ENCODE measurements around the gene NRAS.

The NRAS gene

DNA sequence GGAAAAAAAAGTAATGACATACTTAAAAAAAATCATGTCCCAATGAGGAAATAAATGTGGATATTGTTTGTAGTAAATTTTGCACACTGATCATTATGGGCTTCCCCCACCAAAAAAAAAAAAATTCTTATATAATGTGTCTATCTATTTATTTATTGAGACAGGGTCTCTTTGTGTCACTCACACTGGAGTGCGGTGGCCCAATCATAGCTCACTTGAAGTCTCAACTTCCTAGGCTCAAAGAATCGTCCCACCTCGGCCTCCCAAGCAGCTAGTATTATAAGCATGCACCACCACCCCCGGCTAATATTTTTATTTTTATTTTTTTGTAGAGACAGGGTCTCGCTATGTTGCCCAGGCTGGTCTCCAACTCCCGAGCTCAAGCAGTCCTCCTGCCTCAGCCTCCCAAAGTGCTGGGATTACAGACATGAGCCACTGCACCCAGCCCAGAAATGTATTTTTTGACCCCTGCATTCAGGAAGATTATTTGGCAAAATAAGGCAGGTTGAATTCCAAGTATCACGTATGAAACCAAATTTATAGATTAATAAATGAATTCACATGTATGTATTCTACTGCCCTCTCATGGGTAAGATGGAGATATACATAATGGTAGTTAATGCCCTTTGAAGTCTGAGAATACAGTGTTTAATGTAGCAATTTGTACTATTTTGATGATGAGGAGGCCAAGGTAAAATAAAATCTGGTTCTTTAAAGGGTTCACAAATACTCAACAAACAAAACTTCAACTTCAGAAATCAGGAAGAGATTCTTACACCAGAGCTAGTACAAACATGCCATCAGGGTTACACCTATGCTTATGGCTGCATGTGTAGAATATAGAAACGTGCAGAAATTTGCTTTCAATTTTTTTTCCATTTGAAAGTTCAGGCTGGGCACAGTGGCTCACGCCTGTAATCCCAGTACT is 45.3 kb downstream of the NRAS start:
- DNase-seq, result no peak

DNA sequence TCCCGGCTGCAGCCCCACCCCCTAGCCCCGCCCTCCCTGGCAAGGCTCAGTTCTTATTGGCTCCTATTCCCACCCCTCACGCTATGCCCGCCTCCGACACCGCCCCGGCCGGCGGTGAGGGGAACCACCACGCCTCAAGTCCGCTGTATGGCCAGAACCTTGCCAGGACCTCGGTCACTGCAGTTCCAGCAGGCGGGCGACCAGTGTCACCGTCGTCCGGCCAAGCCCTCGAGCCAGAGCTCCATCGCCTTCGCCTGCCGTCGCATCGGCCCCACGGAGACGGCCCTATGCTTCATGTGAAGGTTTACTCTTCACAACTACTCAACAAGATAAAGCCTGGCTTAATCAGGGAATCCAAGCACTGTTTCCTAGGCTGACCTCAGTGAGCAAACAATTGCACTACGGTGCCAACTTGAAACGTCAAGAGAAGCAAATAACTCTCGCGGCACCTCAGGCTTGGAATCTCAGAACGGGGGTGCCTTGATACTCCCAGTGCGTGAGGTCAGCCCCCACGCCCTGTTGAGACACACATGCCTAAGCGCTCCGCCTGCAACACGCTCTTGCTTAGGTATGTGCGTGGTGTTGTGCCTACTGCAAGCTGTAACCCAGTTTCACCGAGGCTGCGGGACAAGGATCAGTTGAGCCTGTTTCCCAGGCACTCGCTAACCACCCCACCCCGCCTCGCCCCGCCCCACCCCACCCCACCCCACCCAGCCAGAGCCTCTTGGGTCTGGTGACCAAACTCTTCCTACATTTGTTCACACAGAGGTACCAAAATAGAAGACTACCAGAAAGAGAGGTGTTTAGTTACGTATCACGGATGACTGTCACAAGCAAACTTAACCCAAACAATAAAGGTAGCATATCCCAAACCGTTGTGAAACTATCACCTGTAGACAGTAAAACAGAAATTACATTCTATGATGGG is 46.2 kb downstream of the NRAS start:
- peak; percentile 20 for DNase-seq

- no peak for DNase-seq
Measured at GRCh38 chr1:114669562-114670082, 46.9 kb downstream of the NRAS start, which contains the start of gene DENND2C. Gene DENND2C (minus strand): TSS chr1:114670049. CDS start chr1:114625984, 44,065 bp downstream.

GRCh38 chr1:114668784-114669561 is 47.6 kb downstream of the NRAS start:
- DNase-seq, result no peak

DNA sequence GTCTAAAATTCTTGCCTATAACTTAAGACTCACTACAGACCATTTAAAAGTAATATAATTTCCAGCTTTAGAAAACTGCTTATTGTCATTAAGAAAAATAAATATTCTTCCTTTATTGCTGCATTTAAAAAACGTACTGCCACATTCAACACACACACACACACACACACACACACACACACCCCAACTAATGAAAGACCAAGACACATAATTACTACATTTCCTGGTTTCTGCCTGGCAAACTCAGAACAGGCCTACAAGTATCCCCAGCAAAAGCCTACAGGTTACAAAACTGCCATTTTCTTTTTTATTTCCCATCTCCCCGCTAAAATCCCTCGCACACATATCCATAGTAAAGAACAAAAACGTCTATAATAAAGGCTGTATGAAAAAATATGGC is 48.2 kb downstream of the NRAS start:
- no peak for DNase-seq

- DNase-seq, result no peak
Measured at GRCh38 chr1:114666954-114667353, 49.6 kb downstream of the NRAS start.

- no peak for DNase-seq
Measured at GRCh38 chr1:114660238-114660637, 56.3 kb downstream of the NRAS start.

Measured in NCI-H2029 treated with DMSO at 0.1 percent for 48 hours (cell line).